Ovary (tissue), 3 donors: ENCODE measurements around the gene CAMK2D.

Experiments
- CTCF ChIP-seq, 3 donors: fragments of 450-650 bp in 2 of 3; fragments of 200-600 bp in 1 of 3; IDR thresholded peaks; one replicate each; pipeline versions ENCODE4 v1.5.1 to v1.8.0; 2016 to 2022; ENCODE audit warnings: antibody characterized with exemption in 3 of 3, mild to moderate bottlenecking in 1 of 3
- EP300 ChIP-seq: sonication (generic); formaldehyde crosslinking; IDR thresholded peaks from one replicate; pipeline ENCODE4 v1.6.1; 2017; ENCODE audit warnings: antibody characterized with exemption
- POLR2A ChIP-seq: fragments of 450-650 bp; IDR thresholded peaks from one replicate; pipeline ENCODE4 v1.6.1; 2017; ENCODE audit warnings: antibody characterized with exemption, mild to moderate bottlenecking, moderate library complexity
- donor health status: DM: no; HTN: no; CAD: no.

- TF ChIP-seq POLR2A, result no peak
- no peak for TF ChIP-seq CTCF (IDR thresholded peaks at IDR 0.05)
- no peak for TF ChIP-seq EP300
Measured at GRCh38 chr4:113452152-113452551, 309.4 kb downstream of the CAMK2D start.
